MM.1S (cell line): ENCODE measurements around the gene SEPTIN10.

Source experiments
- EZH2 ChIP-seq: fragments of 300-600 bp; sonication (generic); optimal IDR thresholded peaks from 2 replicates; pipeline ENCODE3; 2017; ENCODE audit warnings: low read depth, mild to moderate bottlenecking, antibody characterized with exemption, low read length, mixed read lengths
- EZH2phosphoT487 ChIP-seq: fragments of 300-600 bp; sonication (generic); IDR thresholded peaks from 2 replicates; pipeline ENCODE4 v1.6.1; 2018; ENCODE audit warnings: antibody characterized with exemption, low read length
- TF ChIP-seq, protein P1 (sequence below): fragments of 300-600 bp; sonication (generic); IDR thresholded peaks from 2 replicates; pipeline ENCODE4 v1.5.1; 2016; ENCODE audit warnings: antibody characterized with exemption, low read length, mixed read lengths

DNA sequence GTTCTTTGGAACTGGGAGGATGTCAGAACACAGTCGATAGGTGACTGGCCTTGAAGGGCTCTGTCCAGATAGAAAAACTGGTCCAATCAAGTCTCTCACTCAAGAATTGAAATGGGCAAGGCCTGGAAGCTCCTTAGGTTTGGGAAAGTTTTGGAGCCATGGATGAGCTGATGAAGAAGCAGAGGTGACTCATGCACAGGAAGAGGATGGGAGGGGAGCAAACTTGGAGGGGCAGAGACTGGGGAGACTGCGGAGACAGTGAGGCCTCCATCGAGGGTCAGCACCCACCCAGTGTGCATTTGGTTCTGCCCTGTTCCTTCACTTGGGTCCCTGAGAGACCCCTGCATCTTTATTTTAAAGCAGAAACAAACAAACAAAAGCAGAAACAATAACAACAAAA is 41.5 kb upstream of the SEPTIN10 start:
- TF ChIP-seq, protein P1, sequence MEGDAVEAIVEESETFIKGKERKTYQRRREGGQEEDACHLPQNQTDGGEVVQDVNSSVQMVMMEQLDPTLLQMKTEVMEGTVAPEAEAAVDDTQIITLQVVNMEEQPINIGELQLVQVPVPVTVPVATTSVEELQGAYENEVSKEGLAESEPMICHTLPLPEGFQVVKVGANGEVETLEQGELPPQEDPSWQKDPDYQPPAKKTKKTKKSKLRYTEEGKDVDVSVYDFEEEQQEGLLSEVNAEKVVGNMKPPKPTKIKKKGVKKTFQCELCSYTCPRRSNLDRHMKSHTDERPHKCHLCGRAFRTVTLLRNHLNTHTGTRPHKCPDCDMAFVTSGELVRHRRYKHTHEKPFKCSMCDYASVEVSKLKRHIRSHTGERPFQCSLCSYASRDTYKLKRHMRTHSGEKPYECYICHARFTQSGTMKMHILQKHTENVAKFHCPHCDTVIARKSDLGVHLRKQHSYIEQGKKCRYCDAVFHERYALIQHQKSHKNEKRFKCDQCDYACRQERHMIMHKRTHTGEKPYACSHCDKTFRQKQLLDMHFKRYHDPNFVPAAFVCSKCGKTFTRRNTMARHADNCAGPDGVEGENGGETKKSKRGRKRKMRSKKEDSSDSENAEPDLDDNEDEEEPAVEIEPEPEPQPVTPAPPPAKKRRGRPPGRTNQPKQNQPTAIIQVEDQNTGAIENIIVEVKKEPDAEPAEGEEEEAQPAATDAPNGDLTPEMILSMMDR: no peak
- TF ChIP-seq EZH2phosphoT487 (no peak), EZH2 (no peak)
